ENCODE measurements around the gene GP5. TPM values are rescaled to one million over a fixed set of nuclear protein-coding genes. Genes with fewer than 3 reads are reported as not detected.

Gene GP5
- total RNA-seq, 1 experiment from 2014 or later: 0.05 TPM

DNA sequence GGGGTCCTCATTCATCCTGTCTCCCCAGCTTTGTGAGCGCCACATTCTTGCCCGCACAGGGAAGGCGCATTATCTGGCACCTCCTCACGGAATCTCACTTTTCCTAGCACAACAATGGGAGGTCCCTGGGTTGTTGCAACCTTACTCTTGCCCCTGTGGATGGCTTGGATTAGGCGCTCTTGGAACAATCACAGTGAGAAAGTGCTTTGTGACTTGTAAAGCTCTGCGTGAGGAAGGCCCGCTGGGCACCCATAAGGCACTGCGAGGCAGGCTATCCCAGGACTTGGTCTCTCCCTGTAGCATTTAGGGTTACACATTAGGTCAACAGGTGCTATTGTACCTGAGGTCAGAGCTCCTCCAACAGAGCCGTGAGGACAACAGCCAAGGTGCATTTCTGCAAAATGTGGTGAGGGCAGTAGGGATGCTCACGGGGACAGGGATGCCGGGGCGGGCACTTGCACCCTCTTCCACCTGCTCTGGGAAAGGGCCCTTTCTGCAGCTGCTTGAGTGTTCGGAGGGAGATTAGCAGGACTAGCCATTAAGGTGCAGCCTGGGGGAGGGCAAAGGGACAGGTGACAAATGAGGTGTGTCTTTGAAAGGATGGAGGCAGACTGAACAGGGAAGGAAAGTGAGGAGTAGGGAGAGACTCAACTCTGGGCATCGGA, 15.7 kb downstream of the GP5 start:
- H3K36me3 ChIP-seq (ENCODE audit: control insufficient read depth, insufficient read depth, low read length): no peaks in the 10 kb centered on the region
- no peak for DNase-seq (ENCODE audit: low read depth, low spot score)
- BruUV-seq (replicated peaks): no TSS peak
- 0 out of 2 replicates have a peak, but pooled peaks cover 6% of the 10 kb centered on the region for H3K4me1 ChIP-seq (ENCODE audit: control insufficient read depth, insufficient read depth, low read length)
- TF ChIP-seq, protein P1, sequence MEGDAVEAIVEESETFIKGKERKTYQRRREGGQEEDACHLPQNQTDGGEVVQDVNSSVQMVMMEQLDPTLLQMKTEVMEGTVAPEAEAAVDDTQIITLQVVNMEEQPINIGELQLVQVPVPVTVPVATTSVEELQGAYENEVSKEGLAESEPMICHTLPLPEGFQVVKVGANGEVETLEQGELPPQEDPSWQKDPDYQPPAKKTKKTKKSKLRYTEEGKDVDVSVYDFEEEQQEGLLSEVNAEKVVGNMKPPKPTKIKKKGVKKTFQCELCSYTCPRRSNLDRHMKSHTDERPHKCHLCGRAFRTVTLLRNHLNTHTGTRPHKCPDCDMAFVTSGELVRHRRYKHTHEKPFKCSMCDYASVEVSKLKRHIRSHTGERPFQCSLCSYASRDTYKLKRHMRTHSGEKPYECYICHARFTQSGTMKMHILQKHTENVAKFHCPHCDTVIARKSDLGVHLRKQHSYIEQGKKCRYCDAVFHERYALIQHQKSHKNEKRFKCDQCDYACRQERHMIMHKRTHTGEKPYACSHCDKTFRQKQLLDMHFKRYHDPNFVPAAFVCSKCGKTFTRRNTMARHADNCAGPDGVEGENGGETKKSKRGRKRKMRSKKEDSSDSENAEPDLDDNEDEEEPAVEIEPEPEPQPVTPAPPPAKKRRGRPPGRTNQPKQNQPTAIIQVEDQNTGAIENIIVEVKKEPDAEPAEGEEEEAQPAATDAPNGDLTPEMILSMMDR (IDR thresholded peaks at IDR 0.05): no peak
- TF ChIP-seq SIN3A (IDR thresholded peaks at IDR 0.05; ENCODE audit: borderline replicate concordance, insufficient read depth, low read depth, low read length) (no peak), REST (IDR thresholded peaks at IDR 0.05; ENCODE audit: insufficient read depth in 1 of 2, low read depth in 2 of 2, low read length in 1 of 2) (no peak), POLR2AphosphoS5 (IDR thresholded peaks at IDR 0.05; ENCODE audit: low read depth, low read length) (no peak), TCF7L2 (IDR thresholded peaks at IDR 0.05; ENCODE audit: low read depth, low read length) (no peak)
- in situ Hi-C loops (cut with HindIII; ENCODE audit: low pct_unique_long_range_greater_than_20kb, low sequenced_read_pairs): no loop called here
- H3K4me3 ChIP-seq (ENCODE audit: low read depth in 2 of 2, low read length in 2 of 2): no peak overlapping the region
- ChIA-PET POLR2A (interaction anchor here (0.7 kb wide), 1 partner anchor 21 kb away, joined by 4 read pairs; no protein-coding TSS in a partner anchor), CTCF (no interaction called here)
- intact Hi-C loops (cut with micrococcal nuclease; ENCODE audit: unreplicated experiment): no loop called here
- ATAC-seq: no peak
- no peaks in the 10 kb centered on the region for H3K27me3 ChIP-seq (ENCODE audit: control insufficient read depth, insufficient read depth, low read length)
- H3K9me3 ChIP-seq (ENCODE audit: control insufficient read depth, insufficient read depth, low read depth, low read length): no peaks in the 10 kb centered on the region
- H3K27ac ChIP-seq (ENCODE audit: low read length): no peak overlapping the region

GRCh38 chr3:194382892-194383223, 16.2 kb downstream of the GP5 start:
- Histone ChIP-seq H3K9me3 (ENCODE audit: control insufficient read depth, insufficient read depth, low read depth, low read length) (no peaks in the 10 kb centered on the region), H3K4me3 (ENCODE audit: low read depth in 2 of 2, low read length in 2 of 2) (no peak overlapping the region), H3K27ac (ENCODE audit: low read length) (no peak overlapping the region), H3K27me3 (ENCODE audit: control insufficient read depth, insufficient read depth, low read length) (no peaks in the 10 kb centered on the region), H3K4me1 (ENCODE audit: control insufficient read depth, insufficient read depth, low read length) (0 out of 2 replicates have a peak, but pooled peaks cover 6% of the 10 kb centered on the region), H3K36me3 (ENCODE audit: control insufficient read depth, insufficient read depth, low read length) (no peaks in the 10 kb centered on the region)
- in situ Hi-C loops (cut with HindIII; ENCODE audit: low pct_unique_long_range_greater_than_20kb, low sequenced_read_pairs) (no loop called here), intact Hi-C loops (cut with micrococcal nuclease; ENCODE audit: unreplicated experiment) (no loop called here)
- POLR2A ChIA-PET: interaction anchor here (0.7 kb wide), 1 partner anchor 20 kb away, joined by 4 read pairs; no protein-coding TSS in a partner anchor
- DNase-seq (ENCODE audit: low read depth, low spot score) (no peak), ATAC-seq (no peak)
- no peak for TF ChIP-seq POLR2AphosphoS5 (IDR thresholded peaks at IDR 0.05; ENCODE audit: low read depth, low read length)
- TF ChIP-seq SIN3A (IDR thresholded peaks at IDR 0.05; ENCODE audit: borderline replicate concordance, insufficient read depth, low read depth, low read length): no peak
- TF ChIP-seq, protein P1 (IDR thresholded peaks at IDR 0.05): no peak
- no peak for TF ChIP-seq TCF7L2 (IDR thresholded peaks at IDR 0.05; ENCODE audit: low read depth, low read length)
- TF ChIP-seq REST (IDR thresholded peaks at IDR 0.05; ENCODE audit: insufficient read depth in 1 of 2, low read depth in 2 of 2, low read length in 1 of 2): no peak
- BruUV-seq (replicated peaks): no TSS peak
- CTCF ChIA-PET: no interaction called here
